Effector memory CD8-positive, alpha-beta T cell (primary cell): ENCODE results near the gene IFT52.
"Not testable (repeated sequence)": the region's sequence is repeated elsewhere in the genome, so short reads cannot be mapped to it uniquely, and the experiment has no call there.

ENCODE experiments used
- ATAC-seq: fragments of 150-1000 bp; cut with Tn5 transposase; replicated peaks from 2 replicates; pipeline ENCODE4 v1.10.0; 2021; ENCODE audit warnings: mild to moderate bottlenecking, moderate library complexity
- DNase-seq, 3 experiments: peaks; one replicate each; pipeline ENCODE4 v3.0.0; 2021
- H3K27ac Mint-ChIP-seq, 2 donors: one replicate each; pipeline ENCODE4 v1.8.0; 2022; ENCODE audit warnings: mild to moderate bottlenecking in 2 of 2, mixed read lengths in 2 of 2, moderate library complexity in 2 of 2
- H3K27me3 Mint-ChIP-seq, 2 donors: one replicate each; pipeline ENCODE4 v1.8.0; 2022; ENCODE audit warnings: mixed read lengths in 2 of 2
- H3K36me3 Mint-ChIP-seq: one replicate; pipeline ENCODE4 v1.8.0; 2022; ENCODE audit warnings: mild to moderate bottlenecking, moderate library complexity, mixed read lengths; ENCODE audit not compliant: insufficient read depth
- H3K4me1 Mint-ChIP-seq, 2 donors: one replicate each; pipeline ENCODE4 v1.8.0; 2022; ENCODE audit warnings: low read depth in 2 of 2, mixed read lengths in 2 of 2
- H3K4me3 Mint-ChIP-seq, 2 donors: one replicate each; pipeline ENCODE4 v1.8.0; 2022; ENCODE audit warnings: mild to moderate bottlenecking in 2 of 2, mixed read lengths in 2 of 2, moderate library complexity in 2 of 2
- H3K9me3 Mint-ChIP-seq, 2 donors: one replicate each; pipeline ENCODE4 v1.8.0; 2022; ENCODE audit warnings: mixed read lengths in 2 of 2

IFT52 gene

DNA sequence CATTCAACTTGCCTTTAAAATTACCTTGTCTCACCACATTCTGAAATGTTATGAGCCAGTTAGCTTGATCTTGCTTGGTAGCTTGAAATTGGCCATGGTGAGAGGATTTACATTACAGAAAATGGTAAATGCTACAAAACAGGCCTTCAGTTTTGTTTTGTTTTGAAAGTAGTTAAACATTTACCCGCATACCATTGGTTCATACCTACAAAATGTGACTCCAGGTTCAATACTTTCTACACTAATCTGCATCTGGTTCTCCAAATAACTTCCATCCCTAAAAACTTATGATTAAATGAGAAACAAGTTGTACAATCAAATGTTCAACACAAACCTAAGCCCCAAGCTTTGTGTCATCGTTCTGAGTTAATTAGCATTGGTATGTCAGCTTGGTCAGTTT, 45.7 kb downstream of the IFT52 start:
- Mint-ChIP-seq H3K27me3 (no peaks in the 10 kb centered on the region), H3K4me3 (no peak overlapping the region), H3K4me1 (no peaks in the 10 kb centered on the region), H3K9me3 (no peaks in the 10 kb centered on the region), H3K36me3 (peaks cover 50% of the 10 kb centered on the region), H3K27ac (no peak overlapping the region)
- DNase-seq (no peak), ATAC-seq (no peak)

DNA sequence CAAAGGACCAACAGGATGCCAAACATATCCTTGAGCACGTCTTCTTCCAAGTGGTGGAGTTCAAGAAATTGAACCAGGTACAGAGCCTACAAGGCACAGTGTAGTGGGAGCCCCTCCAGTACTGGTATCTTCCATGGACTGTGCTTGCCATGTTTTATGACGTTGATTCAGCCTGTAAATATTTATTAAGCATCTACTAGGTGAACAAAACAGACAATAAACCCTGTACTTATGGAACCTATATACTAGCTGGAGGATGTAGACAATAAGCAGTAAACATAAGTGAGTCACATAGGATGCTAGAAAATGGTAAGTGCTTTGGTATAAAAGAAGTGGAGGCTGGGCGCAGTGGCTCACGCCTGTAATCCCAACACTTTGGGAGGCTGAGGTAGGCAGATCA, 51.8 kb downstream of the IFT52 start:
- DNase-seq = no peak
- ATAC-seq = no peak
- no peak overlapping the region for H3K27ac Mint-ChIP-seq
- peaks cover 39% of the 10 kb centered on the region for H3K36me3 Mint-ChIP-seq
- H3K4me3 Mint-ChIP-seq = no peak overlapping the region
- no peaks in the 10 kb centered on the region for H3K27me3 Mint-ChIP-seq
- no peaks in the 10 kb centered on the region for H3K9me3 Mint-ChIP-seq
- no peaks in the 10 kb centered on the region for H3K4me1 Mint-ChIP-seq

DNA sequence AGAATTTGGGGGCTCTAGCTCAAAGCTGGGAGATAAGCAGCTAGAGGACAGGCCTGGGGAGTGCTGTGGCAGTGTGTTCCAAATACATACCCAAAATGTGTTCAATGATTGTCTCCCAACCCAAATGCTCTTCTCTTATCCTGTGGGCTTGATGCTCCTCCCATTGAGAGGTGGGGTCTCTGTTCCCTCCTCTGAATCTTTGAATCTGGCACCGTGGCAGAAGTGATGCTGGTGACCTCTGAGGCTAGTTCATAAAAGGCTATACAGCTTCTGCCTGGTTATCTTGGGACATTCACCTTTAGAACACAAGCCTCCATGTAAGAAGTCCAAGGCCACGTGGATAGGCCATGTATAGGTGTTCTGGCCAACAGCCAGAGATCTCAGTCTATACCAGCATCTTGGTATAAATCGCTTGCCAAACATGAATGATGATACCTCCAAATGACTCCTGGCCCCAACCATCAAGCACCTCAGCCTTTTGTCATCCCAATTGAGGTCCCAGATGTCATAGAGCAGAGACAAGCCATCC, 60.3 kb downstream of the IFT52 start:
- no peak overlapping the region for H3K27ac Mint-ChIP-seq
- ATAC-seq = no peak

DNA sequence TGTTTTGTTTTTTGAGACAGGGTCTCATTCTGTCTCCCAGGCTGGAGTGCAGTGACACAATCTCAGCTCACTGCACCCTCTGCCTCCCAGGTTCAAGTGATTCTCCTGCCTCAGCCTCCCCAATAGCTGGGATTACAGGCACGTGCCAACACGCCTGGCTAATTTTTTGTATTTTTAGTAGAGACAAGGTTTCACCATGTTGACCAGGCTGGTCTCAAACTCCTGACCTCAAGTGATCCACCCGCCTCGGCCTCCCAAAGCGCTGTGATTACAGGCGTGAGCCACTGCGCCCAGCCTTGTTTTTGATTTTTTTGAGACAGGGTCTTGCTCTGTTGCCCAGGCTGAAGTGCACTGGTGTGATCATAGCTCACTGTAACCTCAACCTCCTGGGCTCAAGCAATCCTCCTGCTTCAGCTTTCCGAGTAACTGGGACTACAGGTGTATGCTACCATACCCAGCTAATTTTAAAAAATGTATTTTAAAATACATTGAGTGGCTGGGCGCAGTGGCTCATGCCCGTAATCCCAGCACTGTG, 61.0 kb downstream of the IFT52 start:
- H3K4me1 Mint-ChIP-seq, H3K27me3 Mint-ChIP-seq, H3K4me3 Mint-ChIP-seq, H3K9me3 Mint-ChIP-seq, H3K27ac Mint-ChIP-seq, ATAC-seq, DNase-seq, H3K36me3 Mint-ChIP-seq: not testable (repeated sequence)

More for the DNA sequence above, 60.3 kb downstream of the IFT52 start:
- Mint-ChIP-seq H3K36me3 (peaks cover 13% of the 10 kb centered on the region), H3K4me3 (no peak overlapping the region), H3K4me1 (no peaks in the 10 kb centered on the region), H3K9me3 (no peaks in the 10 kb centered on the region), H3K27me3 (no peaks in the 10 kb centered on the region)
- DNase-seq = no peak

DNA sequence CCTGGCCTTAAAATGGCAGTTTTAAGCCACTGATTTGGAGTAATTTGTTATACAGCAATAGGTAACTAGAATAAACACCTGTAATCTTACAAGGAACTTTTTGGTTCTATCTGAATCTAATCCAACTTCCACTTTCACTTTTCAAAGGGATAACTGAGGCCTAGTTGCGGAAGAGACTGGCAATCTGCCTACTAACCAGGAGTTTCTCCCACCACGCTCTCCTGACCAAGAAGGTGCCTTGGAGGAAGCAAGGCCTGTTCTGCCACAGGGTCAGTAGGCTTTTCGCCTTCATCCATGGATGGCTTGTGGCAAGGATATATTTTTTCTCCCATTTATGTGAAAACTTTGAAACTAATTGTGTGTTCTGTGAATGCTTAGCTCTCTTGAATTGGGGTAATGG, 63.2 kb downstream of the IFT52 start:
- Mint-ChIP-seq H3K27me3 (no peaks in the 10 kb centered on the region), H3K27ac (no peak overlapping the region), H3K36me3 (peaks cover 11% of the 10 kb centered on the region), H3K4me3 (no peak overlapping the region), H3K4me1 (peaks cover 11% of the 10 kb centered on the region in 2 donors), H3K9me3 (no peaks in the 10 kb centered on the region)
- ATAC-seq (no peak), DNase-seq (no peak)

DNA sequence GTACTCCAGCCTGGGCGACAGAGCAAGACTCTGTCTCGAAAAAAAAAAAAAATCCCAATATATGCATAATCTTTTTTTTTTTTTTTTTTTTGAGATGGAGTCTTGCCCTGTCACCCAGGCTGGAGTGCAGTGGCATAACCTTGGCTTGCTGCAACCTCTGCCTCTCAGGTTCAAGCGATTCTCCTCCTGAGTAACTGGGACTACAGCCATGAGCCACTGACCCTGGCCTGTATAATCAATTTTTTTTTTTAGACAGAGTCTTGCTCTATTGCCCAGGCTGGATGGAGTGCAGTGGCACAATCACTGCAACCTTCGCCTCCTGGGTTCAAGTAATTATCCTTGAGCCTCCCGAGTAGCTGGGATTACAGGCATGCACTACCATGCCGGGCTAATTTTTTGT, 64.4 kb downstream of the IFT52 start:
- not testable (repeated sequence) for ATAC-seq, H3K9me3 Mint-ChIP-seq, DNase-seq, H3K27me3 Mint-ChIP-seq, H3K4me3 Mint-ChIP-seq, H3K27ac Mint-ChIP-seq
- Mint-ChIP-seq H3K4me1 (peaks cover 11% of the 10 kb centered on the region in 2 donors), H3K36me3 (peaks cover 11% of the 10 kb centered on the region)

DNA sequence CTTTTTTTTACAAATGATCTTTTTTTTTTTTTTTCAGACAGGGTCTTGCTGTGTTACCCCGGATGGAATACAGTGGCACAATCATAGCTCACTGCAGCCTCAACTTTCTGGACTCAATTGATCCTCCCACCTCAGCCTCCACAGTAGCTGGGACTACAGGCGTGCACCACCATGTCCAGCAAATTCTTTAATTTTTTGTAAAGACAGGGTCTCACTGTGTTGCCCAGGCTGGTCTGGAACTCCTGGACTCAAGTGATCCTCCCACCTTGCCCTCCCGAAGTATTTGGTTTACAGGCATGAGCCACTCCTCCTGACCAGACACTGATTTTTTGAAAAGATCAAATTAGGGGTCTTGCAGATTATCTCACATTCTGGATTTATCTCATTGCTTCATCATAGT, 65.2 kb downstream of the IFT52 start:
- no peaks in the 10 kb centered on the region for H3K9me3 Mint-ChIP-seq
- ATAC-seq (no peak), DNase-seq (no peak)
- peaks cover 11% of the 10 kb centered on the region for H3K36me3 Mint-ChIP-seq
- peaks cover 11% of the 10 kb centered on the region in 2 donors for H3K4me1 Mint-ChIP-seq
- H3K27ac Mint-ChIP-seq = peak overlapping the region in 1 of 2 donors; percentile 95
- no peaks in the 10 kb centered on the region for H3K27me3 Mint-ChIP-seq
- peak overlapping the region; percentile 90 to 95 for H3K4me3 Mint-ChIP-seq

DNA sequence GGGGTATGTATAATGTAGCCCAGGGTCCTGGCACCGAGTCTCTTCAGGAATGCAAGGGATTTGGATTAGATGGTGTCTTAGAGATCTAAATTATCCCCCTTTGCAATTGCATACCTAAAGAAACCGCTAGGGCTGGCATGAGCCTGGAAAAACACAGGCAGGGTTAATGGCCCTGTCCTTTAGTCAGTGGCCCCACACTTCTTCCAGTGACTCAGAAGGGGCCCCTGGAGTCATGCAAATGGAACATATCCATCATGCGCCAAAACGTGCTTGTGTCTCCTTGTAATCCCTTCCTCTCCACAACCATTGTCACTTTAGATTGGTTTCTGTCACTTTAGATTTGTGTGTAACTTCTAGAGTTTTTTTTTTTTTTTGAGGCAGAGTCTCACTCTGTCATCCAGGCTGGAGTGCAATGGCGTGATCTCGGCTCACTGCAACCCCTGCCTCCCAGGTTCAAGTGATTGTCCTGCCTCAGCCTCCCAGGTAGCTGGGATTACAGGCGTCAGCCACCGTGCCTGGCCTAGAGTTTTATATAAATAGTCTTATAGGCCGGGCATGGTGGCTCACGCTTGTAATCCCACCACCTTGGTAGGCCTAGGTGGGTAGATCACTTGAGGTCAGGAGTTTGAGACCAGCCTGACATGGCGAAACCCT, 67.5 kb downstream of the IFT52 start:
- Mint-ChIP-seq H3K9me3 (no peaks in the 10 kb centered on the region), H3K27me3 (no peaks in the 10 kb centered on the region), H3K27ac (peak overlapping the region; percentile 95), H3K36me3 (peaks cover 11% of the 10 kb centered on the region), H3K4me3 (peak overlapping the region; percentile 90 to 95), H3K4me1 (peaks cover 11% of the 10 kb centered on the region in 2 donors)
- ATAC-seq = no peak
- no peak for DNase-seq

DNA sequence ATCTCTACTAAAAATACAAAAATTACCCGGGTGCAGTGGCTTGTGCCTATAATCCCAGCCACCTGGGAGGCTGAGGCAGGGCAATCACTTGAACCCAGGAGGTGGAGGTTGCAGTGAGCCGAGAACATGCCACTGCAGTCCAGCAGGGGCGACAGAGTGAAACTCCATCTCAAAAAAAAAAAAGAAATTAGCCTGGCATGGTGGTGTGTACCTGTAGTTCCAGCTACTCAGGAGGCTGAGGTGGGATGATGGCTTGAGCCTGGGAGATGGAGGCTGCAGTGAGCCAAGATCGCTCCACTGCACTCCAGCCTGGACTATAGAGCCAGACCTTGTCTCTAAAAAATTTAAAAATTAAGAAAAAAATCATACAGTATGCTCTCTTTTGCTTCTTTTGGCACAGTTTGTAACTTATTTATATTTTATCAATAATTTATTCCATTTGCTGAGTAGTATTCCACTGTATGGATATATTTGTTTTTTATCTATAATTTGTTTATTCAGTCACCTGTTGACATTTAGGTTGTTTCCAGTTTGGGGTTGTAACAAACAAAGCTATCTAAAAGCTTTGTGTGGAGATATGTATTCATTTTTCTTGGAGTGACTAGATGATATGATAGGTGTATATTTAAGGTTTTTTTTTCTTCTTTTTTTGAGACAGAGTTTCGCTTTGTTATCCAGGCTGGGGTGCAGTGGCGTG, 68.1 kb downstream of the IFT52 start:
- DNase-seq = no peak
- H3K4me3 Mint-ChIP-seq = peak overlapping the region in 1 of 2 donors; percentile 90
- H3K27ac Mint-ChIP-seq = peak overlapping the region in 1 of 2 donors; percentile 95
- no peaks in the 10 kb centered on the region for H3K27me3 Mint-ChIP-seq
- peaks cover 11% of the 10 kb centered on the region in 2 donors for H3K4me1 Mint-ChIP-seq
- H3K9me3 Mint-ChIP-seq = no peaks in the 10 kb centered on the region
- no peak for ATAC-seq
- H3K36me3 Mint-ChIP-seq = peaks cover 11% of the 10 kb centered on the region

DNA sequence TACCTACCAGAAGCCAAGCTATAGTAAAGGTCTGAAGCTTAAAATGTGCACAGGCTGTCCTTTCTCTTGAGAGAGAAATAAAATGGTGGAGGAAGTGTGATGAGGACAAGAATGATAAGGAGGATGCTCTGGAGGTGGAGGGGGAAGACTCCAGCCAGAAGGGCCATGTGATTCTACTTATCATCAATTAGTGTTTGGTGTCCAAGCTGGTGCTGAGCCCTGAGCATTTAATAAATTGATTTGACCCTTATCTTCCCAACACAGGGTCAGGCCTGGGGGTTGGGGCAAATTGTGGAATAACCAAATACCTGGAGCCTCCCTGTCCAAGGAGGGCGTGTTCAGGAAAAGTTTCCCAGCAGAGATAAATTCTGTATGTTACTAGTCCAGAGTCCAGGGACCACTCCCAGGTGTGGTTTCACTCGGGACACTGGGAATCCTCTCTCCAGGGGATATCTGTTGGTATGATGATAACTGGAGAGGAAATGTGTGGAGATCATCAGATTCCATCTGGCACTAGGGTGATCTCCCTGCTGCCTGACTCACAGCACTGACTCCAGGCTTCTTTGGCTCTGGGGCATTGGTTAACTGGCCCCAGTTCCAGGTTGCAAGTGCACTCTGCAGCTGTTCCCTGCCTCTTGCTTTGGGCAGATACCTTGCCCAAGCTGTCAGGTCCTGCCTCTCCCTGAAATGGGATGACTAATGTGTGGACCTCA, 72.4 kb downstream of the IFT52 start:
- Mint-ChIP-seq H3K9me3 (no peaks in the 10 kb centered on the region), H3K4me3 (no peak overlapping the region), H3K27ac (no peak overlapping the region), H3K4me1 (peaks cover 0 to 1% of the 10 kb centered on the region in 2 donors), H3K36me3 (no peaks in the 10 kb centered on the region), H3K27me3 (peaks cover 5 to 13% of the 10 kb centered on the region in 2 donors)
- DNase-seq (no peak), ATAC-seq (no peak)

DNA sequence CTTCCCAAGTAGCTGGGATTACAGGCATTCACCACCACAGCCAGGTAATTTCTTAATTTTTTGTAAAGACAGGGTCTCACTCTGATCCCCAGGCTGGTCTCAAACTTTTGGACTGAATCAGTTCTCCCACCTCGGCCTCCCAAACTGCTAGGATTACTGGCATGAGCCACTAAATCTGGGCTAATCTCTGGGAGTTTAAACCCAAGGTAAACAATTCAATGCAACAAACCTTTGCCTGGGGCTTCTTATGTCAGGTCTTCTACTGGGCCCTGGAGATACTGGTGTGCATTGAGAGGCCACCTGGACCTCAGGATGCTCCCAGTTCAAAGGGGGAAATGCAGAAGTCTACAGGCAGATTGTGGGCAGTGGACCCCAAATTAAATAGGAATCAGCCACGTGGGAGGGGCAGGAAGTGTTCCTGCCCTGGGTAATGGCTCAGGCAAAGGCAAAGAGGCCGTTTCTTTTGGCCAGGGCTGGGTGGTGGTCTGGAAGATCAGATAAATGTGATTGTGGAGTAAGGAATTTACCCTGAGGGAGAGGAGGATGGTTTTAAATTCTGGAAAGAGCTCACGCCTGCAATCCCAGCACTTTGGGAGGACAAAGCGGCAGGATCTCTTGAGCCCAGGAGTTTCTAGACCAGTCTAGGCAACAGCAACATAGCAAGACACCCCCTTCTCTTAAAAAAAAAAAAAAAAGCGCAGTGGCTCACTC, 74.9 kb downstream of the IFT52 start:
- Mint-ChIP-seq H3K9me3 (no peaks in the 10 kb centered on the region), H3K4me3 (peak overlapping the region; percentile 49 to 51)

DNA sequence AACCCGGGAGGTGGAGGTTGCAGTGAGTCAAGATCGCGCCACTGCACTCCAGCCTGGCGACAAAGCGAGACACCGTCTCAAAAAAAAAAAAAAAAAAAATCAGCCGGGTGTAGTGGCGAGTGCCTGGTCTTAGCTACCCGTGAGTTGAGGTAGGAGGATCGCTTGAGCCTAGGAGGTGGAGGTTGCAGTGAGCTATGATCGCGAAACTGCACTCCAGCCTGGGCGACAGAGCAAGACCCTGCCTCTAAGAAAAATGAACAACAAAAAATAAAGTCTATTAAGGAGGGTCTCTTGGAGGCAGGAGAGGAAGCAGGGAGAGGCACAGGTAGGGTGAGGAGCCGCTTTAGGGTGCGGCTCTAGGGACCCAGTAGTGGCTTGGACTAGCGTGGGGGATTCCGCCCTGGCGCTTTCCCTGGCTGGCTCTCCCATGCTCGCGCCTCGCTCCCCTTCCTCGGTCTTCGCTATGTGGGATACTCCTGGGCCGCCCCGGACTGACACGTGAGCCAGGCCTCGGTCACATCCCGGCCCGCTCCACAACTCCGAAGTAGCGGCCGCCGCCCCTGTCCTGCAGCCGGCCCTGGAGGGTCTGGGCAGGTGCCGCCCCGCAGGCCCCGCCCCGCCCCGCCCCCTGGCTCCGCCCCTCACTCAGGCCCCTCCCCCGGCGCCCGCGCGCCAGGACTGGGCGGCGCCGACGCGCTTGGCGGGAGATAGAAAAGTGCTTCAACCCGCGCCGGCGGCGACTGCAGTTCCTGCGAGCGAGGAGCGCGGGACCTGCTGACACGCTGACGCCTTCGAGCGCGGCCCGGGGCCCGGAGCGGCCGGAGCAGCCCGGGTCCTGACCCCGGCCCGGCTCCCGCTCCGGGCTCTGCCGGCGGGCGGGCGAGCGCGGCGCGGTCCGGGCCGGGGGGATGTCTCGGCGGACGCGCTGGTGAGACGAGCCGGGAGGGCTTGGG, 75.9 kb downstream of the IFT52 start, which contains the start of gene MYBL2:
Gene MYBL2 (plus strand): TSS at position 739 of the 953 bp plus-strand sequence. CDS start 170 bp downstream, at position 909.
- Mint-ChIP-seq H3K4me1 (peaks cover 0 to 1% of the 10 kb centered on the region in 2 donors), H3K9me3 (no peaks in the 10 kb centered on the region), H3K27ac (no peak within 1 kb of the TSS), H3K4me3 (peak within 1 kb of the TSS; percentile 49 to 59), H3K27me3 (peaks cover 14 to 36% of the 10 kb centered on the region in 2 donors), H3K36me3 (peaks cover 2% of the 10 kb centered on the region)
- peak; percentile 56 to 58 (median 57) for DNase-seq
- peak; percentile 97 for ATAC-seq

More for the DNA sequence above, 74.9 kb downstream of the IFT52 start:
- DNase-seq (no peak), ATAC-seq (no peak)
- Mint-ChIP-seq H3K36me3 (no peaks in the 10 kb centered on the region), H3K27me3 (peaks cover 14 to 36% of the 10 kb centered on the region in 2 donors), H3K4me1 (peaks cover 0 to 1% of the 10 kb centered on the region in 2 donors), H3K27ac (no peak overlapping the region)
